ENCODE measurements around the gene MZB1. TPM values are rescaled to one million over a fixed set of nuclear protein-coding genes. Genes with fewer than 3 reads are reported as not detected.
"Not testable (repeated sequence)": the region's sequence is repeated elsewhere in the genome, so short reads cannot be mapped to it uniquely, and the experiment has no call there.

MZB1 gene
- total and polyA plus RNA-seq, 2 donors = 380 to 400 TPM

GRCh38 chr5:139360384-139360783 is 29.3 kb downstream of the MZB1 start:
- no peak for DNase-seq (ENCODE audit: low read depth in 6 of 9, low spot score in 9 of 9)
- no peak overlapping the region for H3K4me3 ChIP-seq (ENCODE audit: low read length in 2 of 2)
- 98% methylated on average over 4 of the region's 4 CpGs for WGBS
- no peaks in the 10 kb centered on the region for H3K27me3 ChIP-seq (ENCODE audit: control insufficient read depth in 2 of 2, insufficient read depth in 1 of 2, low read length in 1 of 2)
- no peaks in the 10 kb centered on the region for H3K9me3 ChIP-seq (ENCODE audit: control insufficient read depth in 2 of 2, insufficient read depth in 1 of 2, low read length in 1 of 2)
- no peaks in the 10 kb centered on the region for H3K4me1 ChIP-seq (ENCODE audit: control insufficient read depth in 2 of 2, insufficient read depth in 2 of 2, low read length in 2 of 2)
- no peak overlapping the region for H3K27ac ChIP-seq (ENCODE audit: low read depth in 1 of 2, low read length in 1 of 2)
- H3K36me3 ChIP-seq (ENCODE audit: control insufficient read depth in 2 of 2, insufficient read depth in 2 of 2, low read length in 1 of 2) = peaks cover 32 to 51% of the 10 kb centered on the region in 2 donors

- H3K4me1 ChIP-seq (ENCODE audit: control insufficient read depth in 2 of 2, insufficient read depth in 2 of 2, low read length in 2 of 2) = no peaks in the 10 kb centered on the region
- no peaks in the 10 kb centered on the region for H3K9me3 ChIP-seq (ENCODE audit: control insufficient read depth in 2 of 2, insufficient read depth in 1 of 2, low read length in 1 of 2)
- no peak overlapping the region for H3K27ac ChIP-seq (ENCODE audit: low read depth in 1 of 2, low read length in 1 of 2)
- no peaks in the 10 kb centered on the region for H3K27me3 ChIP-seq (ENCODE audit: control insufficient read depth in 2 of 2, insufficient read depth in 1 of 2, low read length in 1 of 2)
- H3K36me3 ChIP-seq (ENCODE audit: control insufficient read depth in 2 of 2, insufficient read depth in 2 of 2, low read length in 1 of 2) = peaks cover 12 to 45% of the 10 kb centered on the region in 2 donors
- no peak for DNase-seq (ENCODE audit: low read depth in 6 of 9, low spot score in 9 of 9)
- H3K4me3 ChIP-seq (ENCODE audit: low read length in 2 of 2) = no peak overlapping the region
These were observed 31.6 kb downstream of the MZB1 start for GRCh38 chr5:139358064-139358463.

GRCh38 chr5:139355900-139356299 is 33.8 kb downstream of the MZB1 start:
- H3K4me1 ChIP-seq (ENCODE audit: control insufficient read depth in 2 of 2, insufficient read depth in 2 of 2, low read length in 2 of 2); H3K9me3 ChIP-seq (ENCODE audit: control insufficient read depth in 2 of 2, insufficient read depth in 1 of 2, low read length in 1 of 2); H3K27me3 ChIP-seq (ENCODE audit: control insufficient read depth in 2 of 2, insufficient read depth in 1 of 2, low read length in 1 of 2); H3K27ac ChIP-seq (ENCODE audit: low read depth in 1 of 2, low read length in 1 of 2); H3K4me3 ChIP-seq (ENCODE audit: low read length in 2 of 2); DNase-seq (ENCODE audit: low read depth in 6 of 9, low spot score in 9 of 9): not testable (repeated sequence)
- H3K36me3 ChIP-seq (ENCODE audit: control insufficient read depth in 2 of 2, insufficient read depth in 2 of 2, low read length in 1 of 2) = peaks cover 8 to 50% of the 10 kb centered on the region in 2 donors
- 99% methylated on average over 8 of the region's 8 CpGs for WGBS

- over 99% methylated on average over 3 of the region's 3 CpGs for WGBS
- no peak for DNase-seq (ENCODE audit: low read depth in 6 of 9, low spot score in 9 of 9)
- Histone ChIP-seq H3K4me3 (ENCODE audit: low read length in 2 of 2) (no peak overlapping the region), H3K27ac (ENCODE audit: low read depth in 1 of 2, low read length in 1 of 2) (no peak overlapping the region), H3K27me3 (ENCODE audit: control insufficient read depth in 2 of 2, insufficient read depth in 1 of 2, low read length in 1 of 2) (no peaks in the 10 kb centered on the region), H3K4me1 (ENCODE audit: control insufficient read depth in 2 of 2, insufficient read depth in 2 of 2, low read length in 2 of 2) (no peaks in the 10 kb centered on the region), H3K36me3 (ENCODE audit: control insufficient read depth in 2 of 2, insufficient read depth in 2 of 2, low read length in 1 of 2) (peaks cover 0 to 39% of the 10 kb centered on the region in 2 donors), H3K9me3 (ENCODE audit: control insufficient read depth in 2 of 2, insufficient read depth in 1 of 2, low read length in 1 of 2) (no peaks in the 10 kb centered on the region)
These were observed 35.5 kb downstream of the MZB1 start for GRCh38 chr5:139354186-139354585.

GRCh38 chr5:139347863-139348262 is 41.9 kb downstream of the MZB1 start:
- DNase-seq (ENCODE audit: low read depth in 6 of 9, low spot score in 9 of 9); H3K9me3 ChIP-seq (ENCODE audit: control insufficient read depth in 2 of 2, insufficient read depth in 1 of 2, low read length in 1 of 2); H3K4me3 ChIP-seq (ENCODE audit: low read length in 2 of 2); H3K27ac ChIP-seq (ENCODE audit: low read depth in 1 of 2, low read length in 1 of 2); H3K27me3 ChIP-seq (ENCODE audit: control insufficient read depth in 2 of 2, insufficient read depth in 1 of 2, low read length in 1 of 2): not testable (repeated sequence)
- Histone ChIP-seq H3K4me1 (ENCODE audit: control insufficient read depth in 2 of 2, insufficient read depth in 2 of 2, low read length in 2 of 2) (peaks cover 8 to 10% of the 10 kb centered on the region in 2 donors), H3K36me3 (ENCODE audit: control insufficient read depth in 2 of 2, insufficient read depth in 2 of 2, low read length in 1 of 2) (peaks cover 7 to 28% of the 10 kb centered on the region in 2 donors)
- WGBS = 98% methylated on average over 9 of the region's 9 CpGs

- H3K36me3 ChIP-seq (ENCODE audit: control insufficient read depth in 2 of 2, insufficient read depth in 2 of 2, low read length in 1 of 2) = peaks cover 7 to 22% of the 10 kb centered on the region in 2 donors
- H3K4me1 ChIP-seq (ENCODE audit: control insufficient read depth in 2 of 2, insufficient read depth in 2 of 2, low read length in 2 of 2) = peaks cover 8 to 19% of the 10 kb centered on the region in 2 donors
- not testable (repeated sequence) for H3K27me3 ChIP-seq (ENCODE audit: control insufficient read depth in 2 of 2, insufficient read depth in 1 of 2, low read length in 1 of 2); H3K27ac ChIP-seq (ENCODE audit: low read depth in 1 of 2, low read length in 1 of 2); H3K4me3 ChIP-seq (ENCODE audit: low read length in 2 of 2); H3K9me3 ChIP-seq (ENCODE audit: control insufficient read depth in 2 of 2, insufficient read depth in 1 of 2, low read length in 1 of 2); DNase-seq (ENCODE audit: low read depth in 6 of 9, low spot score in 9 of 9)
- 98% methylated on average over 8 of the region's 8 CpGs for WGBS
These were observed 44.3 kb downstream of the MZB1 start for GRCh38 chr5:139345442-139345841.

- Histone ChIP-seq H3K36me3 (ENCODE audit: control insufficient read depth in 2 of 2, insufficient read depth in 2 of 2, low read length in 1 of 2) (peaks cover 7 to 22% of the 10 kb centered on the region in 2 donors), H3K4me3 (ENCODE audit: low read length in 2 of 2) (no peak overlapping the region), H3K27ac (ENCODE audit: low read depth in 1 of 2, low read length in 1 of 2) (no peak overlapping the region), H3K9me3 (ENCODE audit: control insufficient read depth in 2 of 2, insufficient read depth in 1 of 2, low read length in 1 of 2) (no peaks in the 10 kb centered on the region), H3K4me1 (ENCODE audit: control insufficient read depth in 2 of 2, insufficient read depth in 2 of 2, low read length in 2 of 2) (peaks cover 8 to 19% of the 10 kb centered on the region in 2 donors), H3K27me3 (ENCODE audit: control insufficient read depth in 2 of 2, insufficient read depth in 1 of 2, low read length in 1 of 2) (no peaks in the 10 kb centered on the region)
- WGBS = 72% methylated on average over 2 of the region's 2 CpGs
- no peak for DNase-seq (ENCODE audit: low read depth in 6 of 9, low spot score in 9 of 9)
These were observed 45.5 kb downstream of the MZB1 start for GRCh38 chr5:139344177-139344576.

- WGBS = 90% methylated on average over 9 of the region's 9 CpGs
- peaks cover 8 to 19% of the 10 kb centered on the region in 2 donors for H3K4me1 ChIP-seq (ENCODE audit: control insufficient read depth in 2 of 2, insufficient read depth in 2 of 2, low read length in 2 of 2)
- no peaks in the 10 kb centered on the region for H3K9me3 ChIP-seq (ENCODE audit: control insufficient read depth in 2 of 2, insufficient read depth in 1 of 2, low read length in 1 of 2)
- peak overlapping the region in 1 of 2 donors; percentile 96 for H3K27ac ChIP-seq (ENCODE audit: low read depth in 1 of 2, low read length in 1 of 2)
- no peaks in the 10 kb centered on the region for H3K27me3 ChIP-seq (ENCODE audit: control insufficient read depth in 2 of 2, insufficient read depth in 1 of 2, low read length in 1 of 2)
- no peak for DNase-seq (ENCODE audit: low read depth in 6 of 9, low spot score in 9 of 9)
- peaks cover 7 to 22% of the 10 kb centered on the region in 2 donors for H3K36me3 ChIP-seq (ENCODE audit: control insufficient read depth in 2 of 2, insufficient read depth in 2 of 2, low read length in 1 of 2)
- peak overlapping the region; percentile 72 to 85 for H3K4me3 ChIP-seq (ENCODE audit: low read length in 2 of 2)
These were observed 46.2 kb downstream of the MZB1 start for GRCh38 chr5:139343476-139343875.

- WGBS = under 1% methylated on average over 16 of the region's 16 CpGs
- Histone ChIP-seq H3K4me1 (ENCODE audit: control insufficient read depth in 2 of 2, insufficient read depth in 2 of 2, low read length in 2 of 2) (peaks cover 8 to 19% of the 10 kb centered on the region in 2 donors), H3K36me3 (ENCODE audit: control insufficient read depth in 2 of 2, insufficient read depth in 2 of 2, low read length in 1 of 2) (peaks cover 7 to 14% of the 10 kb centered on the region in 2 donors), H3K27me3 (ENCODE audit: control insufficient read depth in 2 of 2, insufficient read depth in 1 of 2, low read length in 1 of 2) (no peaks in the 10 kb centered on the region), H3K9me3 (ENCODE audit: control insufficient read depth in 2 of 2, insufficient read depth in 1 of 2, low read length in 1 of 2) (no peaks in the 10 kb centered on the region), H3K4me3 (ENCODE audit: low read length in 2 of 2) (peak overlapping the region; percentile 72 to 85), H3K27ac (ENCODE audit: low read depth in 1 of 2, low read length in 1 of 2) (peak overlapping the region; percentile 96 to 99)
- DNase-seq (ENCODE audit: low read depth in 6 of 9, low spot score in 9 of 9) = no peak
These were observed 47.3 kb downstream of the MZB1 start for GRCh38 chr5:139342423-139342723.

Data from thymus (tissue), 11 donors.